Ishikawa (cell line): ENCODE results near the gene TMEM253.

ENCODE experiments used
- CEBPB ChIP-seq: IDR thresholded peaks from 2 replicates; pipeline ENCODE4 v1.6.1; 2012
- CREB1 ChIP-seq: IDR thresholded peaks from 2 replicates; pipeline ENCODE4 v1.6.1; 2012; ENCODE audit warnings: low read depth
- EGR1 ChIP-seq: IDR thresholded peaks from 2 replicates; pipeline ENCODE4 v1.6.1; 2012
- EP300 ChIP-seq: IDR thresholded peaks from 2 replicates; pipeline ENCODE4 v1.6.1; 2012; ENCODE audit warnings: borderline replicate concordance
- FOXM1 ChIP-seq: IDR thresholded peaks from 2 replicates; pipeline ENCODE4 v1.6.1; 2012; ENCODE audit warnings: low read depth, borderline replicate concordance
- NFIC ChIP-seq: IDR thresholded peaks from 2 replicates; pipeline ENCODE4 v1.6.1; 2012
- RAD21 ChIP-seq: IDR thresholded peaks from 2 replicates; pipeline ENCODE4 v1.6.1; 2012; ENCODE audit warnings: low read depth
- TAF1 ChIP-seq: IDR thresholded peaks from 2 replicates; pipeline ENCODE4 v1.6.1; 2012; ENCODE audit warnings: low read depth, mild to moderate bottlenecking
- TCF12 ChIP-seq: IDR thresholded peaks from 2 replicates; pipeline ENCODE4 v1.6.1; 2012; ENCODE audit warnings: low read depth
- YY1 ChIP-seq: IDR thresholded peaks from 2 replicates; pipeline ENCODE4 v1.6.1; 2012; ENCODE audit warnings: low read depth
- ZBTB7A ChIP-seq: IDR thresholded peaks from 2 replicates; pipeline ENCODE4 v1.6.1; 2012; ENCODE audit warnings: low read depth
- TF ChIP-seq, protein P1 (sequence below): IDR thresholded peaks from 2 replicates; pipeline ENCODE4 v1.6.1; 2012; ENCODE audit warnings: low read depth, mild to moderate bottlenecking
- TF ChIP-seq, protein P2 (sequence below): IDR thresholded peaks from 2 replicates; pipeline ENCODE4 v1.6.1; 2012
- TF ChIP-seq, protein P3 (sequence below): IDR thresholded peaks from 2 replicates; pipeline ENCODE4 v1.6.1; 2012

- TF ChIP-seq NFIC (no peak), YY1 (no peak), CREB1 (no peak), RAD21 (no peak), EGR1 (no peak), TCF12 (no peak), CEBPB (no peak), TAF1 (no peak), ZBTB7A (no peak), EP300 (no peak), FOXM1 (no peak)
- TF ChIP-seq, protein P1, sequence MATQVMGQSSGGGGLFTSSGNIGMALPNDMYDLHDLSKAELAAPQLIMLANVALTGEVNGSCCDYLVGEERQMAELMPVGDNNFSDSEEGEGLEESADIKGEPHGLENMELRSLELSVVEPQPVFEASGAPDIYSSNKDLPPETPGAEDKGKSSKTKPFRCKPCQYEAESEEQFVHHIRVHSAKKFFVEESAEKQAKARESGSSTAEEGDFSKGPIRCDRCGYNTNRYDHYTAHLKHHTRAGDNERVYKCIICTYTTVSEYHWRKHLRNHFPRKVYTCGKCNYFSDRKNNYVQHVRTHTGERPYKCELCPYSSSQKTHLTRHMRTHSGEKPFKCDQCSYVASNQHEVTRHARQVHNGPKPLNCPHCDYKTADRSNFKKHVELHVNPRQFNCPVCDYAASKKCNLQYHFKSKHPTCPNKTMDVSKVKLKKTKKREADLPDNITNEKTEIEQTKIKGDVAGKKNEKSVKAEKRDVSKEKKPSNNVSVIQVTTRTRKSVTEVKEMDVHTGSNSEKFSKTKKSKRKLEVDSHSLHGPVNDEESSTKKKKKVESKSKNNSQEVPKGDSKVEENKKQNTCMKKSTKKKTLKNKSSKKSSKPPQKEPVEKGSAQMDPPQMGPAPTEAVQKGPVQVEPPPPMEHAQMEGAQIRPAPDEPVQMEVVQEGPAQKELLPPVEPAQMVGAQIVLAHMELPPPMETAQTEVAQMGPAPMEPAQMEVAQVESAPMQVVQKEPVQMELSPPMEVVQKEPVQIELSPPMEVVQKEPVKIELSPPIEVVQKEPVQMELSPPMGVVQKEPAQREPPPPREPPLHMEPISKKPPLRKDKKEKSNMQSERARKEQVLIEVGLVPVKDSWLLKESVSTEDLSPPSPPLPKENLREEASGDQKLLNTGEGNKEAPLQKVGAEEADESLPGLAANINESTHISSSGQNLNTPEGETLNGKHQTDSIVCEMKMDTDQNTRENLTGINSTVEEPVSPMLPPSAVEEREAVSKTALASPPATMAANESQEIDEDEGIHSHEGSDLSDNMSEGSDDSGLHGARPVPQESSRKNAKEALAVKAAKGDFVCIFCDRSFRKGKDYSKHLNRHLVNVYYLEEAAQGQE: no peak
- TF ChIP-seq, protein P2, sequence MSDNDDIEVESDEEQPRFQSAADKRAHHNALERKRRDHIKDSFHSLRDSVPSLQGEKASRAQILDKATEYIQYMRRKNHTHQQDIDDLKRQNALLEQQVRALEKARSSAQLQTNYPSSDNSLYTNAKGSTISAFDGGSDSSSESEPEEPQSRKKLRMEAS: no peak
- TF ChIP-seq, protein P3, sequence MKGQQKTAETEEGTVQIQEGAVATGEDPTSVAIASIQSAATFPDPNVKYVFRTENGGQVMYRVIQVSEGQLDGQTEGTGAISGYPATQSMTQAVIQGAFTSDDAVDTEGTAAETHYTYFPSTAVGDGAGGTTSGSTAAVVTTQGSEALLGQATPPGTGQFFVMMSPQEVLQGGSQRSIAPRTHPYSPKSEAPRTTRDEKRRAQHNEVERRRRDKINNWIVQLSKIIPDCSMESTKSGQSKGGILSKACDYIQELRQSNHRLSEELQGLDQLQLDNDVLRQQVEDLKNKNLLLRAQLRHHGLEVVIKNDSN: no peak
Observed at GRCh38 chr14:21059842-21060613, 40.8 kb upstream of the TMEM253 start.
